ENCODE measurements around the gene PHF21A. TPM values are rescaled to one million over a fixed set of nuclear protein-coding genes. Genes with fewer than 3 reads are reported as not detected.

Gene PHF21A
- total RNA-seq, 2 donors from 2014 or later = 24.7 to 48.0 TPM

- Histone ChIP-seq H3K4me3 (no peak overlapping the region), H3K9me3 (no peaks in the 10 kb centered on the region), H3K27me3 (replicated peaks; ENCODE audit: insufficient read depth) (no peaks in the 10 kb centered on the region), H3K4me1 (replicated peaks) (peaks cover 8% of the 10 kb centered on the region), H3K36me3 (no peaks in the 10 kb centered on the region), H3K27ac (peak overlapping the region in 1 of 2 donors; percentile 40)
- 24% methylated on average over 1 of the region's 1 CpG for WGBS
- TF ChIP-seq POLR2AphosphoS5 (IDR thresholded peaks at IDR 0.05) (no peak), POLR2A (IDR thresholded peaks at IDR 0.05) (no peak), CTCF (IDR thresholded peaks at IDR 0.05) (no peak)
- DNase-seq (ENCODE audit: low spot score) = no peak
- intact Hi-C loops (cut with DNase I) = no loop called here
These were observed 21.3 kb downstream of the PHF21A start for GRCh38 chr11:46099963-46100316.

GRCh38 chr11:46090375-46090774 is 30.9 kb downstream of the PHF21A start:
- intact Hi-C loops (cut with DNase I) = no loop called here
- WGBS = 90% methylated on average over 1 of the region's 1 CpG

GRCh38 chr11:46079662-46080061 is 41.6 kb downstream of the PHF21A start:
- WGBS = 87% methylated on average over 3 of the region's 3 CpGs
- intact Hi-C loops (cut with DNase I) = no loop called here
- Histone ChIP-seq H3K4me3 (no peak overlapping the region), H3K36me3 (no peaks in the 10 kb centered on the region), H3K27me3 (replicated peaks; ENCODE audit: insufficient read depth) (no peaks in the 10 kb centered on the region), H3K27ac (no peak overlapping the region), H3K4me1 (replicated peaks) (no peaks in the 10 kb centered on the region), H3K9me3 (no peaks in the 10 kb centered on the region)
- no peak for TF ChIP-seq CTCF (IDR thresholded peaks at IDR 0.05)
- TF ChIP-seq POLR2AphosphoS5 (IDR thresholded peaks at IDR 0.05) = no peak
- TF ChIP-seq POLR2A (IDR thresholded peaks at IDR 0.05) = no peak
- no peak for DNase-seq (ENCODE audit: low spot score)

More at GRCh38 chr11:46090375-46090774, 30.9 kb downstream of the PHF21A start:
- Histone ChIP-seq H3K9me3 (no peaks in the 10 kb centered on the region), H3K36me3 (no peaks in the 10 kb centered on the region), H3K27me3 (replicated peaks; ENCODE audit: insufficient read depth) (no peaks in the 10 kb centered on the region), H3K4me3 (no peak overlapping the region), H3K4me1 (replicated peaks) (no peaks in the 10 kb centered on the region), H3K27ac (no peak overlapping the region)
- DNase-seq (ENCODE audit: low spot score) = no peak
- TF ChIP-seq CTCF (IDR thresholded peaks at IDR 0.05) = no peak
- no peak for TF ChIP-seq POLR2A (IDR thresholded peaks at IDR 0.05)
- TF ChIP-seq POLR2AphosphoS5 (IDR thresholded peaks at IDR 0.05) = no peak

GRCh38 chr11:46075928-46076327 is 45.3 kb downstream of the PHF21A start:
- no peaks in the 10 kb centered on the region for H3K9me3 ChIP-seq
- no peak for DNase-seq (ENCODE audit: low spot score)
- no peak overlapping the region for H3K27ac ChIP-seq
- no peak overlapping the region for H3K4me3 ChIP-seq
- peaks cover 5% of the 10 kb centered on the region for H3K4me1 ChIP-seq (replicated peaks)
- TF ChIP-seq CTCF (IDR thresholded peaks at IDR 0.05) = peak in 2 of 4 experiments; percentile 12 to 15
- TF ChIP-seq POLR2AphosphoS5 (IDR thresholded peaks at IDR 0.05) = no peak
- H3K27me3 ChIP-seq (replicated peaks; ENCODE audit: insufficient read depth) = no peaks in the 10 kb centered on the region
- 88% methylated on average over 2 of the region's 2 CpGs for WGBS
- intact Hi-C loops (cut with DNase I) = no loop called here
- H3K36me3 ChIP-seq = no peaks in the 10 kb centered on the region

- intact Hi-C loops (cut with DNase I) = no loop called here
These were observed 46.1 kb downstream of the PHF21A start for GRCh38 chr11:46075168-46075567.

More at GRCh38 chr11:46075168-46075567, 46.1 kb downstream of the PHF21A start:
- no peaks in the 10 kb centered on the region for H3K9me3 ChIP-seq
- no peaks in the 10 kb centered on the region for H3K36me3 ChIP-seq
- DNase-seq (ENCODE audit: low spot score) = peak; percentile 8
- H3K4me3 ChIP-seq = no peak overlapping the region
- TF ChIP-seq POLR2AphosphoS5 (IDR thresholded peaks at IDR 0.05) = peak; percentile 31
- no peak for TF ChIP-seq CTCF (IDR thresholded peaks at IDR 0.05)
- peaks cover 5% of the 10 kb centered on the region for H3K4me1 ChIP-seq (replicated peaks)
- no peak overlapping the region for H3K27ac ChIP-seq
- 26% methylated on average over 5 of the region's 5 CpGs for WGBS
- H3K27me3 ChIP-seq (replicated peaks; ENCODE audit: insufficient read depth) = no peaks in the 10 kb centered on the region
